ENCODE data around the gene SNX25. TPM values are rescaled to one million over a fixed set of nuclear protein-coding genes. Genes with fewer than 3 reads are reported as not detected.

SNX25 gene
- total RNA-seq, 1 experiment from 2014 or later: 63.1 TPM

- no peak for DNase-seq (ENCODE audit: low spot score)
Measured at GRCh38 chr4:185408432-185408831, 199.0 kb downstream of the SNX25 start.

GRCh38 chr4:185411849-185412248, 202.5 kb downstream of the SNX25 start:
- no peak for DNase-seq (ENCODE audit: low spot score)

GRCh38 chr4:185412412-185412811, 203.0 kb downstream of the SNX25 start:
- no peak for DNase-seq (ENCODE audit: low spot score)

Other genes starting within 250 kb of the SNX25 start
- not detected in 2 replicates for gene HELT, start 191.1 kb upstream of the SNX25 start, total RNA-seq (2014; rRNA removed; shearing (Covaris generic))
- 49.9 and 61.0 TPM in 2 replicates for gene SLC25A4, start 66.3 kb upstream of the SNX25 start, total RNA-seq (2014; rRNA removed; shearing (Covaris generic))
- gene CFAP97, start 5.6 kb upstream of the SNX25 start, total RNA-seq (2014; rRNA removed; shearing (Covaris generic)): 42.5 and 55.3 TPM in 2 replicates
- gene LRP2BP, start 186.3 kb downstream of the SNX25 start, total RNA-seq (2014; rRNA removed; shearing (Covaris generic)): 0.34 and 0.55 TPM in 2 replicates
- 25.3 and 47.6 TPM in 2 replicates for gene ANKRD37, start 187.2 kb downstream of the SNX25 start, total RNA-seq (2014; rRNA removed; shearing (Covaris generic))
- gene UFSP2, start 216.4 kb downstream of the SNX25 start, total RNA-seq (2014; rRNA removed; shearing (Covaris generic)): 46.8 and 52.6 TPM in 2 replicates